Measurements from ENCODE around the gene NEAT1.
A peak's percentile ranks its signal among the peaks of the same experiment; 100 is the strongest.

NEAT1 gene

DNA sequence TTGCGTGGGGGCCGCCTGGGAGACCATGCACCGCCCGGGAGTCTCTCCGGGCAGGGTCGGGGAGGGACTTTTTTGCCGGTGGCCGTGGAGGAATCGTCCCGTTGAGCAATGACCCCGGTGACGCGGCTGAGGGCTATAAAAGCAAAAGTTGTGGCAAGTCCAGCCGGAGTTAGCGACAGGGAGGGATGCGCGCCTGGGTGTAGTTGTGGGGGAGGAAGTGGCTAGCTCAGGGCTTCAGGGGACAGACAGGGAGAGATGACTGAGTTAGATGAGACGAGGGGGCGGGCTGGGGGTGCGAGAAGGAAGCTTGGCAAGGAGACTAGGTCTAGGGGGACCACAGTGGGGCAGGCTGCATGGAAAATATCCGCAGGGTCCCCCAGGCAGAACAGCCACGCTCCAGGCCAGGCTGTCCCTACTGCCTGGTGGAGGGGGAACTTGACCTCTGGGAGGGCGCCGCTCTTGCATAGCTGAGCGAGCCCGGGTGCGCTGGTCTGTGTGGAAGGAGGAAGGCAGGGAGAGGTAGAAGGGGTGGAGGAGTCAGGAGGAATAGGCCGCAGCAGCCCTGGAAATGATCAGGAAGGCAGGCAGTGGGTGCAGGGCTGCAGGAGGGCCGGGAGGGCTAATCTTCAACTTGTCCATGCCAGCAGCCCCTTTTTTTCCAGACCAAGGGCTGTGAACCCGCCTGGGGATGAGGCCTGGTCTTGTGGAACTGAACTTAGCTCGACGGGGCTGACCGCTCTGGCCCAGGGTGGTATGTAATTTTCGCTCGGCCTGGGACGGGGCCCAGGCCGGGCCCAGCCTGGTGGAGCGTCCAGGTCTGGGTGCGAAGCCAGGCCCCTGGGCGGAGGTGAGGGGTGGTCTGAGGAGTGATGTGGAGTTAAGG is at the start of gene NEAT1:
TSS of gene NEAT1 (plus strand) at position 166 of the 883 bp plus-strand sequence.
- DNase-seq (ENCODE audit: low spot score) = peak; percentile 67

- DNase-seq (ENCODE audit: low spot score) = no peak
These were observed 48.6 kb upstream of the NEAT1 start for GRCh38 chr11:65373839-65374580.

DNA sequence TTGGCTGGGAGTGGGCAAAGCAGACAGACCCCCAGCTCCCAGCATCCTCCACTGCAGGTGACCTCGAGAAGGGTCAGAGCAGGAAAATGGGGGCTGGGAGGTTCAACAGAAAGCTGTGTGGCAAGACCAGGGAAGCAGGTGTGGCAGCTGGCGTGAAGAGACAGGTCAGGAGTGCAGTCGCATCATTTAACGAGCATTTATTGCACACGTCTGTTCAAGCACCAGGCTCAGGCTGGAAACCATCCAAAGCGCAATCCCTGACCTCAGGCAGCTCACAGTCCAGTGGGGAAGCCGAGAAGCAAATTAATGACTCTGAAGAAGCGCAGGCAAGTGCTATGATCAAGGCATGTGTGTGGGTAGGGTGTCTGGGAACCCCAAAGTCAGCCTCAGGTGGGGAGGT is 47.6 kb upstream of the NEAT1 start:
- no peak for DNase-seq (ENCODE audit: low spot score)

DNA sequence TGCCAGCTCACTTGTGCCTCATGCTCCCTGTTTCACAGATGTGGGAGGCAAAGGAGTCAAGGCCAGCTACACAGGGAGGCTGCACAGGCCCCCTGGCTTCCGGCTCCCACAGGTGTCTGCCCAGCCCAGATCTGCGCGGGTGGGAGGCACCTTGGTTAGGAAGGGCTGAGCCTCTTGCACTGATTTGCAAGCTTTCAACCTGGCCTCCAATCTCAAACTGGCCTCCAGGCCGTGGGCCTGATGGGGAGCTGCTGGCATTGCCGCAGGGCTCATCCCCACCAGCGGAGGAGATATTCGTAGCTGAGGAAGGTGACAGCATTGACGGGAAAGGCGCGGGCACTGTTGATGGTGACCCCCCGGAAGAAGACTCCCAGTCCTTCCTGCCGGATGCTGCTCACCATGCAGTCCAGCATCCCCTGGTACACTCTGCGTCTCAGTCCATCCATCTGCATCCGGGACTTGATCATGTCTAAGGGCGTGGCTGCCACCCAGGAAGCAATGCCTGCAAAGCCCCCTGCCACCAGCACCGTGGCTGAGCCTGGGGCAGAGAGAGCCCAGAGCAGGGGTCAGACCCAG is 46.4 kb upstream of the NEAT1 start:
- DNase-seq (ENCODE audit: low spot score) = no peak

- DNase-seq (ENCODE audit: low spot score) = no peak
These were observed 45.6 kb upstream of the NEAT1 start for GRCh38 chr11:65377036-65377435.

DNA sequence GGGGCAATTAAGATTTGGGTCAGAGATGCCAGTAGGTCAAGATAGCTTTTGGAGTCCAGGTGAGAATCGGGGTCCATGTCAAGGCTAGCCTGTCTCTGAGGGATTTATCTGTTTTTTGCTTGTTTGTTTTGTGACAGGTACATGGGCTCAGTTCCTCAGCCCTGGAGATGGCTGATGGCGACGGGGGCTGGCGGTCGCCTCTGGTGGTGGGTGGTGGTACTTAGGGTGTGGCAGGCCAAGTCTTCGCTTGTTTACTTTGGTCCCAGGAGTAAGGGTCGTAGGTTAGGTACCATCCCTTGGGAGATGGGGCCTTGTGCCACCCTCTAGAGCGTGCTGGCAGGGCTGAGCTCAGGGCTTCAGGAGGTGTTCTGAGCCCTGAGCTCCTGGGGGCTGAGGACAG is 44.8 kb upstream of the NEAT1 start:
- no peak for DNase-seq (ENCODE audit: low spot score)

DNA sequence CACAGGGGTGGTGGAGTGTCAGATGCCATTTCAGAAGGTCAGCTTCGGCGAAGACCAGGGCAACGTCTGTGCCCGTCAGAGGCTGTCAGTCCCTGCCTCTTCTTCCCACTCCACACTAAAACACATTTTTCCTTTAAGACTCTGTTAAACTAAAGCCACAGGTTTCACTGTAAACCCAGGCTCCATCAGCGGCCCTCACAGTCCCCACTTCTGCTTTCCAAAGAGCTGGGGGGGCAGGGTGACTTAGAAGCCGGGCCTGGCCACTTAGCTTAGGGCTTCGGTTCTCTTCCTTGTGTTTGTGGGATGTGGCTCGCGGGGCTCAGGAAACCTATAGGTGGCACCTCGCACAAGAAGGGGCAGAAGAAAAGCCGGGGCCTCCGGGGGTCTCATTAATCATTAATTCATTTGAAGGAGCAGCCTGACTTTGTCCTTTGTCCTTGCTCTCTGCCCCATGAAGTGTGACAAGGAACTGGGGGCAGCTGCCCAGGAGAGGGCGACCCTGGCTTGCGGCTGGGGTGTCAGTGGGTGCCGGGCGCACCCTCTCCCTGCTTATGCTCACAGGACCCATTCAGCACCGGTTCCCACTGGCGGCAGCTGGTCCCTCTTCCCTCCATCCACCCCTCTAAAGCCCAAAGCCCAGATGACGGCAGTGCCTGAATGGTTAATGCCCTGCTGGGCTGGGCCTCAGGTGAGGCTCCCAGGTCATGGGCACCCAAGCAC is 44.2 kb upstream of the NEAT1 start:
- DNase-seq (ENCODE audit: low spot score) = no peak

DNA sequence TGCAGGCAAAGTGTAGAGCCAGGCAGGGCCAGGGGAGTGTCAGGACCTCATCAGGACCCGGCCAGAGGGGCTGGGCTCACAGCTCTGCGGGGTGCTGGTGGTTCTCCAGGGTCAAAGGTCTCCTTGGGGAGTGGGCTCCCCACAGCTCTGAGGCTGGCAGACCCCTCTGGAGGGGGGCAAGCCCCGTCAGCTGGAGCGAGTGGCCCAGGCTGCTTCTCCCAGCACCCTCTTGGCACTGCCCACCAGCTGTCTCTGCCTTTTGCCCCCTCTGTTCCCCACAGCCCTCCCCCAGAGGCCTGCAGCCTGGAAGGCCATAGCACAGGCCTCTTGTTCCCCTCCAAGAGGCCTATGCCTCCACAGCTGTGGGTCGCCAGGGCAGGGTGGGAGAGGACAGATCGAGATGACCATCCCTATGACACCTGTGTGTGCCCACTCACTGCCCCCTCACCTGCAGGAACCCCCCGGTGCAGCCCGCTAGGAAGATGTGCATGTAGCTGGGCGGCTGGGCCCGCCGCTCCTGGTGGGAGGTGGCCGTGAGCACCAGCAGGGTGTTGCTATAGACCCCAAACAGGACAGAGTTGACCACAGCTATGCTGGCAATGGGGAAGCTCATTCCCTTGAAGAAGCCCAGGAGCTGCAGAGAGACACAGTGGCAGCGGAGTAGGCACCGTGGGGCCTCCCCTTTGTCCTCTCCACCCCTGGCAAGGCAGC is 43.5 kb upstream of the NEAT1 start:
- DNase-seq (ENCODE audit: low spot score) = no peak

DNA sequence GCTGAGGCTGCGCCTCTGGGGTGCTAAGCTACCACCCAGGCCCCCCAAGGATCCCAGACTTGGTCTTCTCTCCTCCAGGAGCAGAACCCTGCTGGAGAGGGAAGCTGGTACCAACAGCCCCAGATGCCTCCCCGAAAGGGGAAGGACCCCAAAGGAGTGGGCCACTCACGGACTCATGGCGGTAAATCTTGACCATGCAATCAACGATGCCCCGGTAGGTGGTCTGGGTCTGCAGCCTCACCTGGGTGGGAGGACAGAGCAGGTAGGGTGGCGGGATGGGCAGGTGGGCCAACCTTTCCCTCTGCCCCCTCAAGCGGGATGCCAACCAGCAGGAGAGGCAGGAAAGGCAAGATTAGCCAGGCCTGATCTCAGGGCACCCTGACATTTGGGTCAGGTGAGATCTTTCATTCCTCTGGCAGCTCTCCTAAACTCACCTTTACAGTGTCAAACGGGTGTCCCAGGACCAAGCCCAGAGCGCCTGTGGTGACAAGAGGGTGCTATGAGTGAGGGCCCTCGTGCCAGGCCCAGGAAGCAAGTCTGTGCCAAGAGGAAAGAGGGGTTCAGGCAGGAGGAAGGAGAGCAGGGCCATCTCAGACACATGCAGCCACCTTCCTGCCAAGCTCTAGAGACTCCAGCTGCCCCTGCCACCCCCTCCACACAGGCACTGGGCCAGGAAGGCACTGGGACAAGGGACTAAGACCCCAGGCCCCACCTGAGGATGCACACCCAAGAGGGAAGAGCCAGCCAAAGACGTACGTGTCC is 42.7 kb upstream of the NEAT1 start:
- no peak for DNase-seq (ENCODE audit: low spot score)

- DNase-seq (ENCODE audit: low spot score) = no peak
These were observed 42.0 kb upstream of the NEAT1 start for GRCh38 chr11:65380460-65381119.

- no peak for DNase-seq (ENCODE audit: low spot score)
These were observed 40.9 kb upstream of the NEAT1 start for GRCh38 chr11:65381716-65382032.

GRCh38 chr11:65382033-65382803 is 40.4 kb upstream of the NEAT1 start, which contains the start of gene SLC25A45:
Gene SLC25A45 (minus strand): TSS chr11:65382646. CDS start chr11:65381951, 695 bp downstream.
- DNase-seq (ENCODE audit: low spot score) = peak; percentile 74

DNA sequence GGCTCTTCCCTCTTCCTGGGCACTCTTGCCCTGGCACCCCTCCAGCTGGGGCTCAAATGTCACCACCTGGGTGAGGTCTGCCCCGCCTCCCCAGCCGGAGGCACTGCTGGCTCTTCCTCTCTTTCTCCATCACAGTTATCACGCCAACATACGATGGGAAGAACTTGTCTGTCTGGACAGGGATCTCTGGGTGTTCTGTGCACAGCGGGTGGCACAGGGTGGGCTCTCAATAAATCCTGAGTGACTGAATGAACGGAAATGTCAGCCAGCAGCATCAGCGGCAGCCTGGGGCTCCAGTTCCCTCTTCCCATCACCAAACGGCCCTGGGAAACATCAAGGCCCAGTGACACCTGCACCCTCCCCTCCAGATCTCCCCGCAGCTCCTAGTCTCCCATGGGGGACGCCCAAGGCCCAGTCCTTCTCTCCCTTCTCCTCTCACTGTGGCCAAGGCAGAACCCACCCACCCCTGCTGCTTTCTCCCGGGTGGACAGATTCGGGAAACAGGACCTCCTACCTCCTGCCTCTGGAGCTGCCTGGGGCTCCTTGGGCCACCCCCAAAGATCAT is 39.7 kb upstream of the NEAT1 start:
- no peak for DNase-seq (ENCODE audit: low spot score)

GRCh38 chr11:65383778-65384177 is 38.8 kb upstream of the NEAT1 start:
- DNase-seq (ENCODE audit: low spot score) = no peak

DNA sequence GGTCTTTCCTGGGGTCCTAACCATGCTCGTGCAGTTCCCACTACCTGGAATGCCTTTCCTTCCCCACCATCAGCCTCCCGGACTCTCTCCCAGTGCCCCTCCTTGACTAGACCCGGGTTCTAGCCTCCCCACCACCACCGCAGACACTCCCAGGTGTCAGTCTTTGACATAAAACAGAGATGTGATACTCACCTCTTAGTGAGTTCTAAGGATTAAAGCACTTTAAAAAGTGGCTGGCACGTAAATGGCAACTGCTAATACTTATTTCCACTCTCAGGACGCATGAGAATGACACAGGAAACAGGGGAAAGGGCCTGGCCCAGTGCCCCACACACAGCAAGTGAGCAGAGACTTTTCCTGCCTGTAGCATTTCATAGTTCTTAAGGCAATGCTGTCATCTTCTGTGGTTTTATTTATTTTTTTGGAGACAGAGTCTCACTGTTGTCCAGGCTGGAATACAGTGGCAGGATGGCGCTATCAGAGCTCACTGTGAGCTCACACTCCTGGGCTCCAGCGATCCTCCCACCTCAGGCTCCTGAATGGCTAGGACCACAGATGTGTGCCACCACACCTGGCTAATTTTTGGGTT is 38.2 kb upstream of the NEAT1 start:
- DNase-seq (ENCODE audit: low spot score) = no peak

DNA sequence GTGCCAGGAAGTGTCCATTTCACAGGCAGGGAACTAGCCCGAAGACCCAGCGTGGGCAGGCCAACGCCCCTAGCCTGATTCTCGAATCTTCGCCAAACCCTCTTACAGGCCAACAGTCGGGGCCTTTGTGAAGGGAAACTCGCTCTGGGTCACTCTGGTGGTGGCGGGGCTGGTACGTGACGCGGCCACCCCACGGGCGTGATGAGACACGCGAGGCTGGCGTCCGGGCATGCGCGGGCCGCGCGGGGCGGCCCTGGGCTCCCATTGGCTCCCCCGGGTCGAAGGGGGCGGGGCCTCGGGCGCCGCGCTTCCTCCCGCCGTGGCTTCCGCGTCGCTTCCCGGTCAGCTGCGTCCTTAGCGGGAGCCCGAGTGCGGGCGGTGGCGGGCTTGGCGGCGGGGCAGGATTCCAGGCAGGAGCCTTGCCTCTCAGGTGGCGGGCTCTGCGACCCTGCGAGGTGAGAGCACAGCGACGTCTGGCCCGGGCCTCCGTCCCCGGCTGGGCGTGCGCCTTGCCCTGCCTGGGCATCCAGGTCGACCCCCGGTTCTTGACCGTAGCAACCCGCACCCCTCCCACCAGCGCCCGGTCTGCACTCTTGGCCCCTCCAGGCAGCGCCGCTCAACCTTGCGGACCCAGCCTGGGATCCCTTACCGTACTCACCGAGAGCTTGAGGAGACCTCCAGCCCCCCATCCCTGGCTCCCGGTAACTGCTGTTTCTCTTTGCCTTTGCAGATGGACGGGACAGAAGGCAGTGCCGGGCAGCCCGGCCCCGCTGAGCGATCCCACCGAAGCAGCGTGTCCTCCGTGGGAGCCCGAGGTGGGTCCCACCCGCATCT is 36.1 kb upstream of the NEAT1 start, which contains the start of gene FRMD8:
TSS of gene FRMD8 (plus strand) at position 331 of the 834 bp plus-strand sequence. CDS start at position 731, 400 bp downstream.
- DNase-seq (ENCODE audit: low spot score) = peak; percentile 96

GRCh38 chr11:65388731-65389130 is 33.9 kb upstream of the NEAT1 start:
- no peak for DNase-seq (ENCODE audit: low spot score)
